Erythroblast (primary cell): ENCODE data around the gene IGSF8.

Source experiments
- GATA1 ChIP-seq: IDR thresholded peaks from 2 replicates; pipeline ENCODE4 v1.6.1; 2011; ENCODE audit warnings: low read depth, mild to moderate bottlenecking, control low read depth, low read length, moderate library complexity
- POLR2A ChIP-seq: IDR thresholded peaks from 2 replicates; pipeline ENCODE4 v1.6.1; 2011; ENCODE audit warnings: mild to moderate bottlenecking, low read length

- TF ChIP-seq POLR2A (no peak), GATA1 (no peak)
Observed at GRCh38 chr1:160108888-160109662, 10.7 kb upstream of the IGSF8 start.
